ENCODE data around the gene BNC1.

- TF ChIP-seq TAF1 (IDR thresholded peaks at IDR 0.05; ENCODE audit: borderline replicate concordance, low read depth, low read length), result no peak
- TF ChIP-seq, protein P1, sequence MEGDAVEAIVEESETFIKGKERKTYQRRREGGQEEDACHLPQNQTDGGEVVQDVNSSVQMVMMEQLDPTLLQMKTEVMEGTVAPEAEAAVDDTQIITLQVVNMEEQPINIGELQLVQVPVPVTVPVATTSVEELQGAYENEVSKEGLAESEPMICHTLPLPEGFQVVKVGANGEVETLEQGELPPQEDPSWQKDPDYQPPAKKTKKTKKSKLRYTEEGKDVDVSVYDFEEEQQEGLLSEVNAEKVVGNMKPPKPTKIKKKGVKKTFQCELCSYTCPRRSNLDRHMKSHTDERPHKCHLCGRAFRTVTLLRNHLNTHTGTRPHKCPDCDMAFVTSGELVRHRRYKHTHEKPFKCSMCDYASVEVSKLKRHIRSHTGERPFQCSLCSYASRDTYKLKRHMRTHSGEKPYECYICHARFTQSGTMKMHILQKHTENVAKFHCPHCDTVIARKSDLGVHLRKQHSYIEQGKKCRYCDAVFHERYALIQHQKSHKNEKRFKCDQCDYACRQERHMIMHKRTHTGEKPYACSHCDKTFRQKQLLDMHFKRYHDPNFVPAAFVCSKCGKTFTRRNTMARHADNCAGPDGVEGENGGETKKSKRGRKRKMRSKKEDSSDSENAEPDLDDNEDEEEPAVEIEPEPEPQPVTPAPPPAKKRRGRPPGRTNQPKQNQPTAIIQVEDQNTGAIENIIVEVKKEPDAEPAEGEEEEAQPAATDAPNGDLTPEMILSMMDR (IDR thresholded peaks at IDR 0.05), result no peak
- no peak for TF ChIP-seq FOXM1 (IDR thresholded peaks at IDR 0.05; ENCODE audit: low read depth)
- TF ChIP-seq POLR2AphosphoS5 (IDR thresholded peaks at IDR 0.05; ENCODE audit: low read depth, low read length), result no peak
- TF ChIP-seq NRF1 (IDR thresholded peaks at IDR 0.05; ENCODE audit: low read depth, low read length), result no peak
- TF ChIP-seq SIN3A (IDR thresholded peaks at IDR 0.05; ENCODE audit: borderline replicate concordance, low read depth, low read length), result no peak
- TF ChIP-seq MAX (IDR thresholded peaks at IDR 0.05; ENCODE audit: low read depth), result no peak
- TF ChIP-seq EP300 (IDR thresholded peaks at IDR 0.05; ENCODE audit: borderline replicate concordance in 1 of 2, low read depth in 1 of 2, low read length in 1 of 2), result no peak
Measured at GRCh38 chr15:83282141-83282540, 2.3 kb downstream of the BNC1 start.

Measured in SK-N-SH (cell line).